ENCODE results near the gene CHRNA4. TPM values are rescaled to one million over a fixed set of nuclear protein-coding genes. Genes with fewer than 3 reads are reported as not detected.

CHRNA4 gene
- total and polyA plus RNA-seq, 9 of the 15 experiments (the other 6 are each of a cell fraction or from before 2014, with no cell fraction given) = not detected

DNA sequence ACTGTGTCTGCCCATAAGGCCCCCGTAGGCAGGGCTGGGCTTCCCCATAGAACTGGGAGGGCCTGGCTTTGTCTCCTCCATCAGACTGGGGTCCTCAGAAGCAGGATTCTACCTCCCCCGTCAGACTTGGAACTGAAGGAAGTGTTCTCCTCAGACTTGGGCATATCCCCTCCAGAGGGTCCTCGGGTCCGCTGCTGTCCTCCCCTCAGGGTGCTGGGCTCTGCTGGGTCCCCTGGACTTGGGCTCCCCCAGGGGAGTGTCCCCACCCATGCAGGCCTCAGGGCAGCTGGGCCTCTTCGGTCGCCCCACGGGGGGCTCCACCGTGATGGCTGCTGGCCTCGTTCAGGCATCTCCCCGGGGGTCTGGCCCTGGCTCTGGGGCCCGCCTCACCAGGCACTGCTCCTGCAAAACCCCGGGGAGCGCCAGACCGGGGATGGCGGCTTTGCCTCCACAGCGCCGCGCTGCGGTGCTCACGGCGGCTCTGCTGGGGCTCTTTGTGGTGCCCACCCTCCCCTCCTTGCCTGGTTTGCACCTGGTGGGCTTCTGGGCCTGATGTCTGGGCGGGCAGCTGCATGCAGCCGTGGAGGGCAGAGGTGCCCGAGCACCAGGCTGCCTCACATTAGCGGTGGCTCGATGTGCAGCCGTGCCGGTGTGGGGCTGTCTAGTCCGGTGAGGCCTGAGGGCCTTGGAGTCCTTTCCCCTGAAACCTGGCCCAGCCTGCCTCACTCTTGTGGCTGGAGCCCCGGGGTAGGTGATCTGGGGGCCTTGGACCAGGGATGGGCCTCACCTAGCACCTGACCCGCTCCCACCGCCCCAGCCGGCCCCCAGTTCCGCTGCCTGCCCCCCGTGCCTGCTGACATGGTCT, 54.2 kb downstream of the CHRNA4 start:
- POLR2A ChIA-PET = no interaction called here
- intact Hi-C loops (cut with micrococcal nuclease) = no loop called here
- no peak for FAIRE-seq

More for the DNA sequence above, 54.2 kb downstream of the CHRNA4 start:
- Histone ChIP-seq H3K79me2 (ENCODE audit: control insufficient read depth, insufficient read depth, low read length) (no peaks in the 10 kb centered on the region), H3K27me3 (ENCODE audit: control insufficient read depth in 2 of 2, insufficient read depth in 2 of 2, low read length in 2 of 2) (peaks cover 0 to 45% of the 10 kb centered on the region in 2 experiments; a peak in 2 of 5 replicates), H3K4me3 (no peak overlapping the region), H2AFZ (ENCODE audit: low read depth, low read length) (no peak overlapping the region), H3K9ac (ENCODE audit: insufficient read depth in 1 of 2, low read depth in 2 of 2, low read length in 2 of 2) (no peak overlapping the region; a peak in 1 of 4 replicates), H3K9me3 (replicated peaks; ENCODE audit: control insufficient read depth, insufficient read depth, low read depth, low read length) (no peaks in the 10 kb centered on the region), H4K20me1 (replicated peaks; ENCODE audit: control insufficient read depth, insufficient read depth, low read length) (0 out of 2 replicates have a peak, but pooled peaks cover 7% of the 10 kb centered on the region), H3K4me1 (replicated peaks in 1 of 2; ENCODE audit: control insufficient read depth in 2 of 2, insufficient read depth in 2 of 2, low read length in 2 of 2) (peaks cover 0 to 36% of the 10 kb centered on the region in 2 experiments; a peak in 2 of 5 replicates), H3K27ac (ENCODE audit: extremely low read depth, low read depth, low read length) (no peak overlapping the region), H3K9me1 (ENCODE audit: control insufficient read depth, insufficient read depth, low read length) (no peaks in the 10 kb centered on the region), H3K4me2 (ENCODE audit: insufficient read depth, low read length) (no peak overlapping the region), H3K36me3 (ENCODE audit: control insufficient read depth, insufficient read depth, low read length) (no peaks in the 10 kb centered on the region)
- DNase-seq (ENCODE audit: extremely low read depth in 1 of 4, low spot score in 3 of 4) (no peak), ATAC-seq (no peak)
- in situ Hi-C loops (cut with MboI) = no loop called here
- BruUV-seq (replicated peaks) = no TSS peak
- 34% methylated on average over 28 of the region's 35 CpGs for WGBS (ENCODE audit: insufficient coverage, low coverage, missing lambda C conversion rate)
- CTCF ChIA-PET (ENCODE audit: low intra/inter-chr PET ratio) = no interaction called here
- TF ChIP-seq, protein P1, sequence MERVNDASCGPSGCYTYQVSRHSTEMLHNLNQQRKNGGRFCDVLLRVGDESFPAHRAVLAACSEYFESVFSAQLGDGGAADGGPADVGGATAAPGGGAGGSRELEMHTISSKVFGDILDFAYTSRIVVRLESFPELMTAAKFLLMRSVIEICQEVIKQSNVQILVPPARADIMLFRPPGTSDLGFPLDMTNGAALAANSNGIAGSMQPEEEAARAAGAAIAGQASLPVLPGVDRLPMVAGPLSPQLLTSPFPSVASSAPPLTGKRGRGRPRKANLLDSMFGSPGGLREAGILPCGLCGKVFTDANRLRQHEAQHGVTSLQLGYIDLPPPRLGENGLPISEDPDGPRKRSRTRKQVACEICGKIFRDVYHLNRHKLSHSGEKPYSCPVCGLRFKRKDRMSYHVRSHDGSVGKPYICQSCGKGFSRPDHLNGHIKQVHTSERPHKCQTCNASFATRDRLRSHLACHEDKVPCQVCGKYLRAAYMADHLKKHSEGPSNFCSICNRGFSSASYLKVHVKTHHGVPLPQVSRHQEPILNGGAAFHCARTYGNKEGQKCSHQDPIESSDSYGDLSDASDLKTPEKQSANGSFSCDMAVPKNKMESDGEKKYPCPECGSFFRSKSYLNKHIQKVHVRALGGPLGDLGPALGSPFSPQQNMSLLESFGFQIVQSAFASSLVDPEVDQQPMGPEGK (CRISPR knock-in tag; IDR thresholded peaks at IDR 0.05; ENCODE audit: borderline replicate concordance) = no peak
- peak; percentile 7 for TF ChIP-seq ZFP36 (IDR thresholded peaks at IDR 0.05; ENCODE audit: low read depth, low read length, partially characterized antibody)

Measured in K562 (cell line).